ENCODE measurements around the gene CERT1. TPM values are rescaled to one million over a fixed set of nuclear protein-coding genes. Genes with fewer than 3 reads are reported as not detected.

The CERT1 gene
- total and polyA plus RNA-seq, 2 donors from 2014 or later: 14.5 to 50.1 TPM

GRCh38 chr5:75551471-75551870 is 40.0 kb upstream of the CERT1 start:
- no peaks in the 10 kb centered on the region for H3K4me1 ChIP-seq (ENCODE audit: control insufficient read depth in 2 of 3, insufficient read depth in 2 of 3, low read depth in 1 of 3, low read length in 3 of 3)
- intact Hi-C loops (cut with DNase I): no loop called here
- FAIRE-seq: no peak

DNA sequence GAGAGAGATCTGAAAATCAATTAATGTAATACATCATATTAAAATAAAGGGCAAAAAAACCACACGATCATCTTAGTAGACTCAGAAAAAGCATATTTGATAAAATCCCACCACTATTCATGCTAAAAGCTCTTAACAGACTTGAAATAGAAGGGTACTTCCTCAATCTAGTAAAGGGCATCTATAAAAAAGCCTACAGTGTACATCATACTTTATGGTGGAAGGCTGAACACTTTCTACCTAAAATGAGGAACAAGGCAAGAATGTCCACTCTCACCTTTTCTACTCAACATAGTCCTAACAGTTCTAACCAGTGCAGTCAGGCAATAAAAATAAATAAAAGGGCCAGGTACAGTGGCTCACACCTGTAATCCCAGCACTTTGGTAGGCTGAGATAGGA is 39.2 kb upstream of the CERT1 start:
- TF ChIP-seq, protein P1, sequence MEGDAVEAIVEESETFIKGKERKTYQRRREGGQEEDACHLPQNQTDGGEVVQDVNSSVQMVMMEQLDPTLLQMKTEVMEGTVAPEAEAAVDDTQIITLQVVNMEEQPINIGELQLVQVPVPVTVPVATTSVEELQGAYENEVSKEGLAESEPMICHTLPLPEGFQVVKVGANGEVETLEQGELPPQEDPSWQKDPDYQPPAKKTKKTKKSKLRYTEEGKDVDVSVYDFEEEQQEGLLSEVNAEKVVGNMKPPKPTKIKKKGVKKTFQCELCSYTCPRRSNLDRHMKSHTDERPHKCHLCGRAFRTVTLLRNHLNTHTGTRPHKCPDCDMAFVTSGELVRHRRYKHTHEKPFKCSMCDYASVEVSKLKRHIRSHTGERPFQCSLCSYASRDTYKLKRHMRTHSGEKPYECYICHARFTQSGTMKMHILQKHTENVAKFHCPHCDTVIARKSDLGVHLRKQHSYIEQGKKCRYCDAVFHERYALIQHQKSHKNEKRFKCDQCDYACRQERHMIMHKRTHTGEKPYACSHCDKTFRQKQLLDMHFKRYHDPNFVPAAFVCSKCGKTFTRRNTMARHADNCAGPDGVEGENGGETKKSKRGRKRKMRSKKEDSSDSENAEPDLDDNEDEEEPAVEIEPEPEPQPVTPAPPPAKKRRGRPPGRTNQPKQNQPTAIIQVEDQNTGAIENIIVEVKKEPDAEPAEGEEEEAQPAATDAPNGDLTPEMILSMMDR (IDR thresholded peaks at IDR 0.05; ENCODE audit: borderline replicate concordance, extremely low read depth, insufficient read depth): no peak
- H3K9ac ChIP-seq (ENCODE audit: low read length in 3 of 3): no peak overlapping the region
- peaks cover 0 to 10% (median 0%) of the 10 kb centered on the region in 3 donors for H3K36me3 ChIP-seq (ENCODE audit: control insufficient read depth in 2 of 3, insufficient read depth in 3 of 3, low read length in 3 of 3)
- DNase-seq (no peak), FAIRE-seq (no peak)
- no peaks in the 10 kb centered on the region for H3K4me1 ChIP-seq (ENCODE audit: control insufficient read depth in 2 of 3, insufficient read depth in 2 of 3, low read depth in 1 of 3, low read length in 3 of 3)
- H3K27ac ChIP-seq (ENCODE audit: low read depth in 2 of 2, low read length in 2 of 2): no peak overlapping the region
- intact Hi-C loops (cut with DNase I): no loop called here
- H3K9me3 ChIP-seq (ENCODE audit: control insufficient read depth in 2 of 3, insufficient read depth in 1 of 3, low read length in 3 of 3): no peaks in the 10 kb centered on the region
- no peak overlapping the region for H3K4me3 ChIP-seq (ENCODE audit: low read length in 3 of 3)
- H3K27me3 ChIP-seq (ENCODE audit: control insufficient read depth, insufficient read depth, low read length): no peaks in the 10 kb centered on the region

More at GRCh38 chr5:75551471-75551870, 40.0 kb upstream of the CERT1 start:
- Histone ChIP-seq H3K4me3 (ENCODE audit: low read length in 3 of 3) (no peak overlapping the region), H3K9me3 (ENCODE audit: control insufficient read depth in 2 of 3, insufficient read depth in 1 of 3, low read length in 3 of 3) (no peaks in the 10 kb centered on the region), H3K27ac (ENCODE audit: low read depth in 2 of 2, low read length in 2 of 2) (no peak overlapping the region), H3K9ac (ENCODE audit: low read length in 3 of 3) (no peak overlapping the region), H3K36me3 (ENCODE audit: control insufficient read depth in 2 of 3, insufficient read depth in 3 of 3, low read length in 3 of 3) (peaks cover 0 to 10% (median 0%) of the 10 kb centered on the region in 3 donors), H3K27me3 (ENCODE audit: control insufficient read depth, insufficient read depth, low read length) (no peaks in the 10 kb centered on the region)
- no peak for DNase-seq
- TF ChIP-seq, protein P1 (IDR thresholded peaks at IDR 0.05; ENCODE audit: borderline replicate concordance, extremely low read depth, insufficient read depth): no peak

DNA sequence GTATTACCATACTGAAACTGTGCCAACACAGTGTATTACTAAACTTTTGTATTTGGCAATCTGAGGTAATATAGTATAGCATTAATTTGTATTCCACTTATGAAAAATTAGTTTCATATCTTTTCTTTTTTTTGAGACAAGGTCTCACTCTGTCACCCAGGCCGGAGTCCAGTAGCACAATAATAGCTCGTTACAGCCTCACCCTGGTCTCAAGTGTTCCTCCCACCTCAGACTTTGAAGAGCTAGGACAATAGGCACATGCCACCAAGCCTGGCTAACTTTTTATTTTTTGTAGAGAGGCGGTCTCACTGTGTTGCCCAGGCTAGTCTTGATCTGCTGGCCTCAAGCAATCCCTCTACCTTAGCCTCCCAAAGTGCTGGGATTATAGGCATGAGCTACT is 36.4 kb upstream of the CERT1 start:
- no peak for FAIRE-seq
- no peaks in the 10 kb centered on the region for H3K9me3 ChIP-seq (ENCODE audit: control insufficient read depth in 2 of 3, insufficient read depth in 1 of 3, low read length in 3 of 3)
- no peak overlapping the region for H3K9ac ChIP-seq (ENCODE audit: low read length in 3 of 3)

More for the DNA sequence above, 36.4 kb upstream of the CERT1 start:
- no peak overlapping the region for H3K27ac ChIP-seq (ENCODE audit: low read depth in 2 of 2, low read length in 2 of 2)
- no peak overlapping the region for H3K4me3 ChIP-seq (ENCODE audit: low read length in 3 of 3)
- TF ChIP-seq, protein P1 (IDR thresholded peaks at IDR 0.05; ENCODE audit: borderline replicate concordance, extremely low read depth, insufficient read depth): no peak
- intact Hi-C loops (cut with DNase I): no loop called here
- H3K36me3 ChIP-seq (ENCODE audit: control insufficient read depth in 2 of 3, insufficient read depth in 3 of 3, low read length in 3 of 3): peaks cover 0 to 3% (median 0%) of the 10 kb centered on the region in 3 donors
- no peak for DNase-seq
- no peaks in the 10 kb centered on the region for H3K27me3 ChIP-seq (ENCODE audit: control insufficient read depth, insufficient read depth, low read length)
- H3K4me1 ChIP-seq (ENCODE audit: control insufficient read depth in 2 of 3, insufficient read depth in 2 of 3, low read depth in 1 of 3, low read length in 3 of 3): no peaks in the 10 kb centered on the region

Measured in kidney (tissue), 14 donors.